Measurements from ENCODE around the gene FHIT. TPM values are rescaled to one million over a fixed set of nuclear protein-coding genes. Genes with fewer than 3 reads are reported as not detected.

The FHIT gene
- total and polyA plus RNA-seq, 2 donors from 2014 or later, result 20.2 to 61.2 TPM

- Histone ChIP-seq H3K36me3 (ENCODE audit: control insufficient read depth in 2 of 3, insufficient read depth in 3 of 3, low read length in 3 of 3) (no peaks in the 10 kb centered on the region), H3K9me3 (ENCODE audit: control insufficient read depth in 2 of 3, insufficient read depth in 1 of 3, low read length in 3 of 3) (no peaks in the 10 kb centered on the region), H3K27me3 (ENCODE audit: control insufficient read depth, insufficient read depth, low read length) (no peaks in the 10 kb centered on the region), H3K4me1 (ENCODE audit: control insufficient read depth in 2 of 3, insufficient read depth in 2 of 3, low read depth in 1 of 3, low read length in 3 of 3) (no peaks in the 10 kb centered on the region), H3K9ac (ENCODE audit: low read length in 3 of 3) (no peak overlapping the region), H3K27ac (ENCODE audit: low read depth in 2 of 2, low read length in 2 of 2) (no peak overlapping the region), H3K4me3 (ENCODE audit: low read length in 3 of 3) (no peak overlapping the region)
- FAIRE-seq, result no peak
- TF ChIP-seq CTCF (IDR thresholded peaks at IDR 0.05; ENCODE audit: borderline replicate concordance, extremely low read depth, insufficient read depth), result no peak
- DNase-seq, result peak in 1 of 5 donors; percentile 13
- intact Hi-C loops (cut with DNase I), result no loop called here
These were observed 601.1 kb downstream of the FHIT start for GRCh38 chr3:60650171-60650570.

- Histone ChIP-seq H3K36me3 (ENCODE audit: control insufficient read depth in 2 of 3, insufficient read depth in 3 of 3, low read length in 3 of 3) (no peaks in the 10 kb centered on the region), H3K4me1 (ENCODE audit: control insufficient read depth in 2 of 3, insufficient read depth in 2 of 3, low read depth in 1 of 3, low read length in 3 of 3) (no peaks in the 10 kb centered on the region), H3K9me3 (ENCODE audit: control insufficient read depth in 2 of 3, insufficient read depth in 1 of 3, low read length in 3 of 3) (no peaks in the 10 kb centered on the region), H3K27me3 (ENCODE audit: control insufficient read depth, insufficient read depth, low read length) (no peaks in the 10 kb centered on the region), H3K4me3 (ENCODE audit: low read length in 3 of 3) (no peak overlapping the region), H3K9ac (ENCODE audit: low read length in 3 of 3) (no peak overlapping the region), H3K27ac (ENCODE audit: low read depth in 2 of 2, low read length in 2 of 2) (no peak overlapping the region)
- DNase-seq (no peak), FAIRE-seq (no peak)
- intact Hi-C loops (cut with DNase I), result no loop called here
- TF ChIP-seq CTCF (IDR thresholded peaks at IDR 0.05; ENCODE audit: borderline replicate concordance, extremely low read depth, insufficient read depth), result no peak
These were observed 605.5 kb downstream of the FHIT start for GRCh38 chr3:60645801-60646200.

GRCh38 chr3:60643831-60644230 lies 607.4 kb downstream of the FHIT start:
- no peak for TF ChIP-seq CTCF (IDR thresholded peaks at IDR 0.05; ENCODE audit: borderline replicate concordance, extremely low read depth, insufficient read depth)
- Histone ChIP-seq H3K36me3 (ENCODE audit: control insufficient read depth in 2 of 3, insufficient read depth in 3 of 3, low read length in 3 of 3) (no peaks in the 10 kb centered on the region), H3K9ac (ENCODE audit: low read length in 3 of 3) (no peak overlapping the region), H3K27me3 (ENCODE audit: control insufficient read depth, insufficient read depth, low read length) (no peaks in the 10 kb centered on the region), H3K4me3 (ENCODE audit: low read length in 3 of 3) (no peak overlapping the region), H3K9me3 (ENCODE audit: control insufficient read depth in 2 of 3, insufficient read depth in 1 of 3, low read length in 3 of 3) (no peaks in the 10 kb centered on the region), H3K4me1 (ENCODE audit: control insufficient read depth in 2 of 3, insufficient read depth in 2 of 3, low read depth in 1 of 3, low read length in 3 of 3) (no peaks in the 10 kb centered on the region), H3K27ac (ENCODE audit: low read depth in 2 of 2, low read length in 2 of 2) (no peak overlapping the region)
- intact Hi-C loops (cut with DNase I), result no loop called here
- DNase-seq (no peak), FAIRE-seq (no peak)

- intact Hi-C loops (cut with DNase I), result no loop called here
- Histone ChIP-seq H3K36me3 (ENCODE audit: control insufficient read depth in 2 of 3, insufficient read depth in 3 of 3, low read length in 3 of 3) (no peaks in the 10 kb centered on the region), H3K27ac (ENCODE audit: low read depth in 2 of 2, low read length in 2 of 2) (no peak overlapping the region), H3K9me3 (ENCODE audit: control insufficient read depth in 2 of 3, insufficient read depth in 1 of 3, low read length in 3 of 3) (no peaks in the 10 kb centered on the region), H3K4me3 (ENCODE audit: low read length in 3 of 3) (no peak overlapping the region), H3K27me3 (ENCODE audit: control insufficient read depth, insufficient read depth, low read length) (no peaks in the 10 kb centered on the region), H3K9ac (ENCODE audit: low read length in 3 of 3) (no peak overlapping the region), H3K4me1 (ENCODE audit: control insufficient read depth in 2 of 3, insufficient read depth in 2 of 3, low read depth in 1 of 3, low read length in 3 of 3) (no peaks in the 10 kb centered on the region)
- no peak for FAIRE-seq
- no peak for DNase-seq
- no peak for TF ChIP-seq CTCF (IDR thresholded peaks at IDR 0.05; ENCODE audit: borderline replicate concordance, extremely low read depth, insufficient read depth)
These were observed 609.9 kb downstream of the FHIT start for GRCh38 chr3:60641354-60641753.

All from kidney (tissue), 14 donors.